ENCODE data around the gene FBXO9.

The FBXO9 gene

GRCh38 chr6:53031281-53031680, 33.9 kb upstream of the FBXO9 start:
- Histone ChIP-seq H3K9me3 (no peaks in the 10 kb centered on the region), H3K27me3 (no peaks in the 10 kb centered on the region), H3K4me2 (no peak overlapping the region), H3K9ac (no peak overlapping the region), H3K36me3 (peaks cover 96% of the 10 kb centered on the region), H3K4me3 (no peak overlapping the region), H3K27ac (no peak overlapping the region), H4K20me1 (peaks cover 24% of the 10 kb centered on the region; the same call in 1 of the 2 replicates), H3K4me1 (no peaks in the 10 kb centered on the region)
- no peak for TF ChIP-seq Cebpa-rat (IDR thresholded peaks at IDR 0.05)

DNA sequence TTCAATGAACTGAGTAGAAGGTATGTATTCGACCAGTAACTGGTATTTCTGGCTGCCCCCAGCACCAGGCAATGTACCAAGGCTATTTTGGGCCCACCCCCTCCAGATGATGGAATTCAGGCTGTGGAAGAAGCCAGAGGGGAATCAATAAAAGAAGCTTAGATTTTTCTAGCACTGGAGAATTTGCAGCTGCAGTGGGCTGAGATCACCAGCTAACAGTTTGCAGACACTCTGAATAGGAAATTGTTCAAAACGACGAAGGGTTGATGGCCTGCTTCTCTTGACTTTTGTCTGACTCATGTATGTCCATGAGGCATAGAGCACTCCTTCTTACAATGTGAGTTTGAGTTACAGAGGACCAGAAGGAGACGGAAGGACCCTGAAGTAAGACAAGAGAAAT, 32.4 kb upstream of the FBXO9 start:
- H3K4me1 ChIP-seq, result no peaks in the 10 kb centered on the region
- H3K27me3 ChIP-seq, result no peaks in the 10 kb centered on the region
- no peaks in the 10 kb centered on the region for H3K9me3 ChIP-seq
- no peak overlapping the region for H3K4me2 ChIP-seq
- no peak overlapping the region for H3K27ac ChIP-seq
- H3K36me3 ChIP-seq, result peaks cover 94% of the 10 kb centered on the region
- no peak overlapping the region for H3K4me3 ChIP-seq
- no peak for TF ChIP-seq Cebpa-rat (IDR thresholded peaks at IDR 0.05)
- no peak overlapping the region for H3K9ac ChIP-seq
- peaks cover 25% of the 10 kb centered on the region; the same call in 1 of the 2 replicates for H4K20me1 ChIP-seq

GRCh38 chr6:53033764-53034163, 31.4 kb upstream of the FBXO9 start:
- no peak for TF ChIP-seq Cebpa-rat (IDR thresholded peaks at IDR 0.05)
- Histone ChIP-seq H3K9ac (no peak overlapping the region), H3K9me3 (no peaks in the 10 kb centered on the region), H3K4me1 (no peaks in the 10 kb centered on the region), H3K27me3 (no peaks in the 10 kb centered on the region), H3K4me3 (no peak overlapping the region), H3K27ac (no peak overlapping the region), H3K36me3 (peaks cover 94% of the 10 kb centered on the region), H4K20me1 (peaks cover 34% of the 10 kb centered on the region), H3K4me2 (no peak overlapping the region)

DNA sequence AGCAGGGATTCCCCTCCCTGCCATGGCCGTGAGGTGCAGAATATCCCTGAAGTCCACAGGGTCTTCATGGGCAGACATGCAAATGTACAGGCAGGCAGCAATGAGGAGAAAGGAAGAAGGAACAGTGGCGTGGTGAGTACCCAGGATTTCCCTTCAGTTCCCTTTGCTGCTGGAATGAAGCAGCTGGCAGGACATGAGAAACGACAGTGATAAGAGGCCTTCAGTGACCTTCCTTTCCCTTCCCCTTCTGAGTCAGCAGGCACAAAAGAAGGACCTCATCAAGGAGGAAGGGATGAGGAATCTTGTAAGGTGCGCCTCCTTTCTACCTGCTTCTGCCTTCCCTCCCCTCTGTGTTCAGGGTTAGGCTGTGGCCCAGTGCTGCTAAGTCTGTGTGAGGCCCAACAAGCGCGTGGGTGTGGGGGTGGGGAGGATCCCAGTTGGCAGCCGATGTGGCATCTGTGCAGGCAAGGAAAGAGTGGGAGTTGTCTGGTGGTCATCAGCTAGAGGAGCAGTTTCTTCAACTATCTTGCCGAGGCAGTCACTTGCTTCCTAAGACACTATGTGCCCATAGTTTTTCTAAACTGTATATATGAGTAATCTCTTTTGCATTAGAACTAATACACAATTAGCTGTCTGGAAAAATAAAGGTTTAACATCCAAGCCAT, 29.5 kb upstream of the FBXO9 start:
- no peak overlapping the region for H3K9ac ChIP-seq
- no peaks in the 10 kb centered on the region for H3K4me1 ChIP-seq
- no peak overlapping the region for H3K4me2 ChIP-seq
- TF ChIP-seq Cebpa-rat (IDR thresholded peaks at IDR 0.05), result no peak
- H3K9me3 ChIP-seq, result no peaks in the 10 kb centered on the region
- no peak overlapping the region for H3K4me3 ChIP-seq
- peaks cover 94% of the 10 kb centered on the region for H3K36me3 ChIP-seq
- no peak overlapping the region for H3K27ac ChIP-seq
- H4K20me1 ChIP-seq, result peaks cover 47% of the 10 kb centered on the region
- H3K27me3 ChIP-seq, result no peaks in the 10 kb centered on the region

DNA sequence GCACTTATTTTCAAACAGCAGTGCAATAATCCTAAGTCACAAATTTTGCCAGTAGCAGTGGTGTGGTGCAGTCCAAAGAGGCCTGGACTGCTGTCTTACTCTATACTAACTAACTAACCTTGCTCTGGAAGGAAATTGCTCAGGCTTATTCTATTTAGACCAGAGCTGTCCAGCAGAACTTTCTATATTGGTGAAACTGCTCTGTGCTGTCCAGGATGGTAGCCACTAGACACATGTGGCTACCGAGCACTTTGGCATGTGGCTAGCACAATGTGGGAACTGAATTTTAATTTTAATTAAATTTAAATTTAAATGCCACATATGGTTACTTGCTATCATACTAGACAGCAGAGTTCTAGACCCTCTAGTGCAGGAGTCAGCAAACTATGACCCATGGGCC, 27.1 kb upstream of the FBXO9 start:
- H4K20me1 ChIP-seq, result peaks cover 66% of the 10 kb centered on the region

GRCh38 chr6:53038596-53038995, 26.6 kb upstream of the FBXO9 start:
- H3K4me2 ChIP-seq, result no peak overlapping the region
- H3K36me3 ChIP-seq, result peaks cover 85% of the 10 kb centered on the region
- no peak overlapping the region for H3K9ac ChIP-seq
- H3K27me3 ChIP-seq, result no peaks in the 10 kb centered on the region
- no peak for TF ChIP-seq Cebpa-rat (IDR thresholded peaks at IDR 0.05)
- H4K20me1 ChIP-seq, result peaks cover 70% of the 10 kb centered on the region
- H3K27ac ChIP-seq, result no peak overlapping the region
- H3K4me3 ChIP-seq, result no peak overlapping the region
- H3K4me1 ChIP-seq, result no peaks in the 10 kb centered on the region
- no peaks in the 10 kb centered on the region for H3K9me3 ChIP-seq

More for the DNA sequence above, 27.1 kb upstream of the FBXO9 start:
- no peak overlapping the region for H3K4me3 ChIP-seq
- no peak for TF ChIP-seq Cebpa-rat (IDR thresholded peaks at IDR 0.05)
- peaks cover 89% of the 10 kb centered on the region for H3K36me3 ChIP-seq
- H3K4me1 ChIP-seq, result no peaks in the 10 kb centered on the region
- no peak overlapping the region for H3K27ac ChIP-seq
- H3K9me3 ChIP-seq, result no peaks in the 10 kb centered on the region
- H3K27me3 ChIP-seq, result no peaks in the 10 kb centered on the region
- no peak overlapping the region for H3K9ac ChIP-seq
- no peak overlapping the region for H3K4me2 ChIP-seq

- peaks cover 68% of the 10 kb centered on the region for H3K36me3 ChIP-seq
- no peaks in the 10 kb centered on the region for H3K9me3 ChIP-seq
- no peak overlapping the region for H3K4me2 ChIP-seq
- no peak overlapping the region for H3K27ac ChIP-seq
- no peaks in the 10 kb centered on the region for H3K27me3 ChIP-seq
- no peak overlapping the region for H3K4me3 ChIP-seq
- peaks cover 72% of the 10 kb centered on the region for H4K20me1 ChIP-seq
- no peaks in the 10 kb centered on the region for H3K4me1 ChIP-seq
- H3K9ac ChIP-seq, result no peak overlapping the region
- no peak for TF ChIP-seq Cebpa-rat (IDR thresholded peaks at IDR 0.05)
Measured at GRCh38 chr6:53041356-53041755, 23.8 kb upstream of the FBXO9 start.

DNA sequence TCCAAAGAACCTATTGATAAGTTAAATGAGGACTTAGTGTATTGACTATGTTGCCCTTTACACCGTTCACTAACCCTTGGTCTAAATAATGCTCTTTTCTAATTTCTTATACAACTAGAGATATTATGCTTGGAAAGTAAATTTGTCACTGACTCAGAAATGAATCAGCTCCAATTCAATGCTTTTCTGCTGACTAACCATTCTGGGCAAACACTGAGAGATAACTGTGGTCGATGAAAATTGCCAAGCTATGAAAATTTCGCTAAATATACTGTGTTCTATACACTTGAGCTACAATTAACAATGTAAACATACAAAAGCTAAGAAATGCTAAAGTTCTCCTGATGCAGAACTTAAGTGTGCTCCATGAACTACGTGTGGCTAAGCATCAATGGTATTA, 23.1 kb upstream of the FBXO9 start:
- H3K9me3 ChIP-seq, result no peaks in the 10 kb centered on the region
- no peak overlapping the region for H3K9ac ChIP-seq
- no peaks in the 10 kb centered on the region for H3K4me1 ChIP-seq
- peaks cover 67% of the 10 kb centered on the region for H3K36me3 ChIP-seq
- H3K27ac ChIP-seq, result no peak overlapping the region
- peaks cover 80% of the 10 kb centered on the region for H4K20me1 ChIP-seq
- H3K4me2 ChIP-seq, result no peak overlapping the region
- no peak overlapping the region for H3K4me3 ChIP-seq
- no peak for TF ChIP-seq Cebpa-rat (IDR thresholded peaks at IDR 0.05)
- H3K27me3 ChIP-seq, result no peaks in the 10 kb centered on the region

DNA sequence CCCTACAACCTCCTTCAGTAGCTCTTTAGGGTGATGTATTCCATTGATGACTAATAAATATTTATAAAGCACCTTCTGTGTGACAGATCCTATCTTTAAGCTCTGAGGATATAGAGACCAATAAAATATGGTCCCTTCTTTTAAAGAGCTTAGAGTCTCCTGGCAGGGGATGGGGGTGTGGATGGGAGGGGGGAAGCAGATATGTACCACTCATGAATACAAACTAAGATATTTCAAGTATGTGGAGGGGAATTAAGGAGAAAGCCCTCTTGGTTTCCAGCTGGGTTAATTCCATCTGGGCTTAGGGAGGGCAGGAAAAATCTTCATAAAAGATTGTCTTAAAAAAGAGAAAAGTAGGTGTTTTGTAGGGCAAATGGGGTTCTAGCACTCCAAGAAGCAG, 21.6 kb upstream of the FBXO9 start:
- Histone ChIP-seq H3K4me3 (no peak overlapping the region), H3K27me3 (no peaks in the 10 kb centered on the region), H4K20me1 (peaks cover 86% of the 10 kb centered on the region), H3K27ac (no peak overlapping the region), H3K9ac (no peak overlapping the region), H3K4me1 (peaks cover 7% of the 10 kb centered on the region), H3K36me3 (peaks cover 54% of the 10 kb centered on the region), H3K4me2 (no peak overlapping the region), H3K9me3 (no peaks in the 10 kb centered on the region)
- no peak for TF ChIP-seq Cebpa-rat (IDR thresholded peaks at IDR 0.05)

DNA sequence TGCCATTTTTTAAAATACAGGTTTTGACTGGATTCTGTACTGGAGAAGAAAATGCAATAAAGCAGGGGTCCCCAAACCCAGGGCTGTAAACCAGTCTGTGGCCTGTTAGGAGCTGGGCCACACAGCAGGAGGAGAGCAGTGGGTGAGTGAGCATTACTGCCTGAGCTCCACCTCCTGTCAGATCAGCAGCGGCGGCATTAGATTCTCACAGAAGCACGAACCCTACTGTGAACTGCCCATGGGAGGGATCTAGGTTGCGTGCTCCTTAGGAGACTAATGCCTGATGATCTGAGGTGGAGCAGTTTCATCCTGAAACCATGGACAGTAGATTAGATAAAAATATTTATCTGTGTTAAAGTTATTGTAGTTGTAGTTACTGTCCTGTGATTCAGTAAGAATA, 21.1 kb upstream of the FBXO9 start:
- Histone ChIP-seq H4K20me1 (peaks cover 86% of the 10 kb centered on the region), H3K4me1 (peaks cover 12% of the 10 kb centered on the region), H3K9ac (no peak overlapping the region), H3K27me3 (no peaks in the 10 kb centered on the region), H3K4me2 (no peak overlapping the region), H3K4me3 (no peak overlapping the region), H3K36me3 (peaks cover 49% of the 10 kb centered on the region), H3K9me3 (no peaks in the 10 kb centered on the region), H3K27ac (no peak overlapping the region)
- no peak for TF ChIP-seq Cebpa-rat (IDR thresholded peaks at IDR 0.05)

GRCh38 chr6:53044572-53044971, 20.6 kb upstream of the FBXO9 start:
- H4K20me1 ChIP-seq, result peaks cover 86% of the 10 kb centered on the region
- no peak overlapping the region for H3K9ac ChIP-seq
- peaks cover 17% of the 10 kb centered on the region for H3K4me1 ChIP-seq
- H3K4me3 ChIP-seq, result no peak overlapping the region
- no peak for TF ChIP-seq Cebpa-rat (IDR thresholded peaks at IDR 0.05)
- H3K27ac ChIP-seq, result no peak overlapping the region
- H3K36me3 ChIP-seq, result peaks cover 46% of the 10 kb centered on the region
- H3K4me2 ChIP-seq, result no peak overlapping the region
- no peaks in the 10 kb centered on the region for H3K9me3 ChIP-seq
- H3K27me3 ChIP-seq, result no peaks in the 10 kb centered on the region
